Activated naive CD8-positive, alpha-beta T cell treated with anti-CD3 and anti-CD28 coated beads, Interleukin-2, amount 50 U/mL, for 16 hours (primary cell): ENCODE measurements around the gene RASA2.
"Not testable (repeated sequence)": the region's sequence is repeated elsewhere in the genome, so short reads cannot be mapped to it uniquely, and the experiment has no call there.

Experiments used
- DNase-seq: peaks from one replicate; pipeline ENCODE4 v3.0.0-alpha.2; 2020; ENCODE audit warnings: low read depth, low spot score

The RASA2 gene

GRCh38 chr3:141578202-141578973, 91.6 kb downstream of the RASA2 start:
- no peak for DNase-seq

- no peak for DNase-seq
Measured at GRCh38 chr3:141594357-141594756, 107.5 kb downstream of the RASA2 start.

DNA sequence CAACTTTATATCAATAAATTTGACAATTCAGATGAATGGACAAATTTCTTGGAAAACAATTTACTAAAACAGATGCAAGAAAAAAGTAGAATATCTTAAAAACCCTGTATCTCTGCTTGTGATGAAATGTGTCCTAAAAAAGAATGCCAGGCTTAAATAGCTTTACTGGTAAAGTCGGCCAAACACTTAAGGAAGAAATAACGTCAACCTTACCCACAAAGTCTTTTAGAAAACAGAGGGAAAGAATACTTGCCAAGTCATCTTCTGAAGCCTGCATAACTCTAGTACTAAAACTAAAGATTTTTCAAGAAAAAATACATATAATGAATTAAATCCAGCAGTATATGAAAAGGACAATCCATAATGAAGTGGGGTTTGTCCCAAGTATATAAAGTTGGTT, 111.1 kb downstream of the RASA2 start:
- DNase-seq: no peak

DNA sequence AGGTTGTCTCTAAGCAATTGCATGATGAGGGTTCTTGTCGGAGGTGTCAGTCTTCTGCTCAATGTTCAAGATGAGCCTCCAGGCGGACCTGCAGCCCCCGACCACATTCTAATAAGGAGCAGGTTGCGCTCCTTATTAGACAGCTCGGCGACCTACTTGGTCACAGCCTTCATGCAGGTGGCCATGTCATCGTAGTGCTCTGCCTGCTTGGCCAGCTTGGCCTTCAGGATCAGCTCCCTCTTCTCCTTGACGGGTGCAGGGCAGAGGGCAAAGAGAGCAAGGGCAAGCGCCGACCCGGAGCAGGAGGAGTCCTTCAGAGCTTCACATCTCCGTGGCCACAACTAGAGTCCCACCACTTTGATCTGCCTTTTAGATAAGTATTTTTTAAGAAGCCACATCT, 113.5 kb downstream of the RASA2 start:
- no peak for DNase-seq

- no peak for DNase-seq
Measured at GRCh38 chr3:141602706-141603105, 115.9 kb downstream of the RASA2 start.

DNA sequence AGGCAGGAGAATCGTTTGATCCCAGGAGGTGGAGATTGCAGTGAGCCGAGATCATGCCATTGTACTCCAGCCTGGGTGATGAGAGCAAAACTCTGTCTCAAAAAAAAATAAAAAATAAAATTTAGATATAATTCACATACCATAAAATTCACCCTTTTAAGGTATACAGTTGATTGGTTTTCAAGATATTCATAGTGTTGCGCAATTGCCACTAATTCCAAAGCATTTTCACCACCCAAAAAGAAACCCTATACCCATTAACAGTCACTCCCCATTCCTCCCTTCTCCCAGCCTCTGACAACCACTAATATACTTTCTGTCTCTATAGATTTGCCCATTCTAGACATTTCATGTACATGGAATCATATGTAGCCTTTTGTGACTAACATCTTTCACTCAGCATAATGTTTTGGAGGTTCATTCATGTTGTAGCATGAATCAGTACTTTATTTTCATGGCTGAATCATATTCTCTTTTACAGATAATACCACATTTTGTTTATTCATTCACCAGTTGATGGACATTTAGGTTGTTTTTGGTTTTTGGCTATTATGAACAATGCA, 116.7 kb downstream of the RASA2 start:
- no peak for DNase-seq

DNA sequence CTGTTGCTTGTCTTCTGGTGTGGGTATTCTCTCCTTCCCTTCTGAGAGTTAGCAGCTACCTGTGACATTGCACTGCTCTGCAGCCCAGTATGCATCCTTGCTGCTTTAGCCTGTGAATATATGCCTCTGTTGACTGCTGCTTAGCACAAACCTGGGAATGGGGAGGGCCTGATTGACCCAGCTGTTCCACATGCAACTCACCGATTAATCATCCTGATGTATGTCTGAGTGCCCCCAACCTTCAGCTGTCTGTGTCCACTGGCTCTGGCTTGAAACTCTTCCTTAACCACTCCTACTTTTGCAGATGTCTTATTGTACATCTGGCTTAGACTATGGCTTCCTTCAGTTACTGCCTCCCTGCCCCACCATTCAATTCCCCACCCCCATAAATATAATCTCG, 119.1 kb downstream of the RASA2 start:
- DNase-seq: no peak

DNA sequence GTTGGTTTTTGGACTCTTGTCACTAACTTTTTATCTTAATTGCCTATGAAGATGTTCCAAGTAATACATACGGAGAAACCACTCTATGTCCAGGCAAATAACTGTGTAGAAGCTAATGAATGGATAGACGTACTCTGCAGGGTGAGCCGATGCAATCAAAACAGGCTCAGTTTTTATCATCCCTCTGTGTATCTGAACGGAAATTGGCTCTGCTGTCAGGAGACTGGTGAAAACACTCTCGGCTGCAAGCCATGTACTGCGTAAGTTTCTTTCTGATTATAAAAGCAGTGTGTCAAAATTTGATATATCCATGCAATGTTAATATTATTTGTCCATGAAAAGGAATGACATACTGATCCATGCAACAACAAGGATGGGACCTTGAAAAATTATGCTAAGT, 121.6 kb downstream of the RASA2 start:
- DNase-seq: no peak

DNA sequence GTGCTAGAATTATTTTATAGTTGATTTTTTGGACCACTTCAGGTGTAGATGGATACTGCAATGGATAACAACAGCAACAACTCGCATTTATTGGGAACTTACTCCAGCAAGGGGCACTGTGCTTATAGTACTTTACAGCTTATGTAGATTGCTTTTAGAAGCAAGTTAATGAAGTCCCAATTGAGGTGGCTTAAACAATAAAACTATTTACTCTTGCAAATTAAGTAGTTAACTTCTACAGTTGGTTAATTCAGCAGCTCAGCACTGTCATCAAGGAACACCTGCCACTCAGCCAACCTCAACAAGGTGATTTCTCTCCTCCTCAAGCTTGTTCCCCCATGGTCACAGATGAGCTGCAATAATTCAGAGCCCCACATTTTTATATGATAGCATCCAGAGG, 124.1 kb downstream of the RASA2 start:
- no peak for DNase-seq

GRCh38 chr3:141618103-141618910, 131.5 kb downstream of the RASA2 start:
- DNase-seq: no peak

DNA sequence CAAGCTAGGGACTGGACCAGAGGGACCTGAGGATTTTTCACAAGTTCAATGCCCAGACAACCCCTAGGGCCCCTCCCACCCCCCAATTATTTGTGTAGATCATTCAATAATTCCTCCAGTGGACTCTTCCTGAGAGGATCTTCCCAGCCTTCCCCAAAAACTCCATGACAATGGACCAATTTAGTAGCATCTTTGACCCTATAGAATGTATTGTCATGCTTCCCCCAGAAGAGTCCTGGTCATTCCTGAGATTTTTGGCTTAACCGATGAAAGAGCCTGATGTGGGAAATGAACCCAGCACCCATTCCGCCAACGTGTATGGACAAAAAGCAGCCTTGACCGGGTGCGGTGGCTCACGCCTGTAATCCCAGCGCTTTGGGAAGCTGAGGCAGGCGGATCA, 132.1 kb downstream of the RASA2 start:
- DNase-seq: no peak

DNA sequence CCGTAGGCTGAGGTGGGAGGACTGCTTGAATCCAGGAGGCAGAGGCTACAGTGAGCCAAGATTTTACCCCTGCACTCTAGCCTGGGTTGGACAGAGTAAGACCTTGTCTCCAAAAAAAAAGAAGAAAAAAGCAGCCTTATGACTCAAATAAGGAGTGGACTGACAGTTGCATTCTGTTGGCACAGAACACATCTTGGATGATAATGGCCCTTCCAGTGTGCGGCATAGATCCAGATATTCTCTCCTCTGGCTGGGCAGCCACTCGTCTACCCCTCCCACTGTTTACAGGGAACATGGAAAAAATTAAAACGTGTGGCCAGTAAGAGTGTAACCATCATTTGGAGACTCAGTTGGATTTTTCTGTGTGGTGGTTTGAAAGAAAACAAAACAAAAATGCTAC, 132.6 kb downstream of the RASA2 start:
- no peak for DNase-seq

DNA sequence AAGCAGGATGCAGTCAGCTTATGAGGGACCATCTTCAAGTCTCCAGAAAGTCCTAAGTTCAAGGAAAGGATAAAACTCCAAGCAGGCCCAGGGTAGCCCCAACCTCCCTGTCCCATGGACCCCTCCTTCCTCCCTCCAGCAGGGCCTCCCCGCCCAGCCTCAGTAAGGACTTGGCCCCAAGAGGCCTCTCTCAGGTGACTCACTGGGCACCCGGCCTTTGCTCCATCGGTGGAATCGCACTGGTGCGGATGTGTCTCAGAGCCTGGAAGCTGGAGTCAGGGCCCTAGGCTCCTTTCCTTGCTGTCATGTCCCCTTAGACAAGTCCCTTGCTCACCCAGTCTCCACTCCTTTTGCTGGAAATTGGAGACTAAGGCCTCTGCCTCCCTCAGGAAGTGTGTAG, 136.9 kb downstream of the RASA2 start:
- DNase-seq: no peak

GRCh38 chr3:141625506-141625905, 138.7 kb downstream of the RASA2 start:
- no peak for DNase-seq

DNA sequence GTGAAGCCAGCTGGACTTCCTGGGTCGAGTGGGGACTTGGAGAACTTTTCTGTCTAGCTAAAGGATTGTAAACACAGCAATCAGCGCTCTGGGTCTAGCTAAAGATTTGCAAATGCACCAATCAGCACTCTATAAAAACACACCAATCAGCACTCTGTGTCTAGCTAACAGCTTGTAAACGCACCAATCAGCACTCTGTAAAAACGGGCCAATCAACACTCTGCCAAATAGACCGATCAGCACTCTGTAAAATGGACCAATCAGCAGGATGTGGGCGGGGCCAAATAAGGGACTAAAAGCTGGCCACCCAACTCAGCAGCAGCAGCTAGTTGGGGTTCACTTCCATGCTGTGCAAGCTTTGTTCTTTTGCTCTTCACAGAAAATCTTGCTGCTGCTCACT, 141.5 kb downstream of the RASA2 start:
- not testable (repeated sequence) for DNase-seq

DNA sequence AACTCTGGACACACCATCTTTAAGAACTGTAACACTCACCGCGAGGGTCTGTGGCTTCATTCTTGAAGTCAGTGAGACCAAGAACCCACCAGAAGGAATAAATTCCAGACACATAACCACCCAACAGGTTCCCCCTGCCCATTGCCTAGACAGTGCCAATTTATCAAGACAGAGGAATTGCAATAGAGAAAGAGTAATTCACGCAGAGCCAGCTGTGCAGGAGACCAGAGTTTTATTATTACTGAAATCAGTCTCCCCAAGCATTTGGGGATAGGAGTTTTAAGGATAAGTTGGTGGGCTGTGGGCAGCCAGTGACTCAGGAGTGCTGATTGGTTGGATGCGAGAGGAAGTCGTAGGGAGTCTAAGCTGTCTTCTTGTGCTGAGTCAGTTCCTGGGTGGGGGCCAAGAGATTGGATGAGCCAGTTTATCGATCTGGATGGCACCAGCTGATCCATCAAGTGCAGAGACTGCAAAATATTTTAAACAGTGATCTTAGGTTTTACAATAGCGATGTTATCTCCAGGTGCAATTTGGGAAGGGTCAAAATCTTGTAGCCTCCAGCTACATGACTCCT, 142.1 kb downstream of the RASA2 start:
- not testable (repeated sequence) for DNase-seq

GRCh38 chr3:141629976-141630375, 143.1 kb downstream of the RASA2 start:
- no peak for DNase-seq

DNA sequence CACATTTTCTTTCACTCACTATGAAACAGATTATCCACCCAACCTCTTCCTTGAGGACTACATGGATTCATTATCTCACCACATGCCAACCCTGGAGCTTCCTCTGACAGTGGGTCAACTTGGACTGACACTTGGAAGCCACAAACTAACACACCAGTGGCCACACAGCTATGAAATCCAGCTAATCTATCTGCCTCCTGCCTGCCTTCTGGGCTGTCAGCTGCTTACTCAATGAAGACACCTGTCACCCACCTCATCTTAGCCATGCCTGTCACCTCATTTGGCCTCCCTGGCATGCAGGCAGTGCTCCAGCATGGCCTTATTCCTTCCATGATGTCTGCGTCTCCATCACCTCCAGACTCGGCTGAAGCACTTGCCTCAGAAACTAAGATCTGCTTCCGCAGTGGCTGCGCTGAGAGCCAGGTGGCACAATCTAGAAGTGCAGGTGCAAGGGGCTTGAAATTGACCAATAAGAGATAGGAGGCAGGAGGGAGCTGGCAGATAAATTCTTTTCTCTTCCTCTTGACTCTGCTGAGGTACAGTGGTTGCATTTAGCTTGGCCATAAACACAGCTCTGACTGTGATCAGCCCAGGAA, 146.1 kb downstream of the RASA2 start:
- DNase-seq: no peak

- no peak for DNase-seq
Measured at GRCh38 chr3:141642215-141642614, 155.4 kb downstream of the RASA2 start.

DNA sequence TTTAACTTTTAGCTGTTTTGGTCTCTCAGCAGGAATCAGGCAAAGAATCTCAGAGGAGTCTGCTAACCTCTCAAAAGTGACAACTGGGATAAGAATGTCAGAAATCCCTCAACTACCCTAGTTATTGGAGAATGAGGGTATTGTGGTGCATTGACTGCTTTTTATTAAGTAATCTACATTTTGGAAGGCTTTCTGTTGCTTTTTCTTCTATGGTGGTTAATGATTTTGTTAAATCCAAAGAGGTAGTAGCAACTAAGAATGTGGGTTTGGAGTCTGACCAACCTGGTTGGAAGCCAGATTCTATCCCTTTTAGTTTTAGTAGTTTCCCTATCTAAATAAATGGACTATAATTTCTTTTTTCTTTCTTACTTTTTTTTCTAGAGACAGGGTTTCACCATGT, 156.6 kb downstream of the RASA2 start:
- no peak for DNase-seq

GRCh38 chr3:141643796-141644195, 157.0 kb downstream of the RASA2 start:
- no peak for DNase-seq

DNA sequence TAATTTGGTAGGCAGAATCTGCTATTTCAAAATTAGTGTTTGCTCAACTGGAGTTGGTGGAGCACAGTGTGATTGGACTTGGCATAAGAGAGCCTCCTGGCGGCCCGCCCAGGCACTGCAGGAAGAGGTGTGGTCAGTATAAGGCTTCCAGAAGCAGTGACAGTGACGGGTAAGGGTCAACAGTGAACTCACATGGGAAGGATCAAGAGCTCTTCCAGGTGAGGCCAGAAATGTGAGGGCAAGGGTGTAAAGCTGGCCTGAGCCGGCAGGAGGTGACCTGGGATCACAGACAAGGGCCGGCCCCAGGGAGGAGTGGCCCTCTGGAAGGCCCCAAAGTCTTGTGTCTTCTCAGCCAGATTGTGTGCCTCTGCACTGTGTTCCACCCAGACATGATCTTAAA, 158.1 kb downstream of the RASA2 start:
- DNase-seq: peak; percentile 9
